ENCODE results near the gene GPR55. TPM values are rescaled to one million over a fixed set of nuclear protein-coding genes. Genes with fewer than 3 reads are reported as not detected.

The GPR55 gene
- total and polyA plus RNA-seq, 12 donors = 0.07 to 0.24 (median 0.14) TPM; not detected in 7

GRCh38 chr2:230904856-230905447 is 20.1 kb downstream of the GPR55 start:
- Histone ChIP-seq H3K4me1 (replicated peaks in 1 of 2) (no peaks in the 10 kb centered on the region), H3K27me3 (no peaks in the 10 kb centered on the region), H3K9me3 (replicated peaks in 1 of 3) (no peaks in the 10 kb centered on the region), H3K27ac (no peak overlapping the region), H3K4me3 (no peak overlapping the region), H3K36me3 (replicated peaks in 1 of 2) (no peaks in the 10 kb centered on the region)
- TF ChIP-seq POLR2A (IDR thresholded peaks at IDR 0.05) (no peak), CTCF (IDR thresholded peaks at IDR 0.05) (no peak)
- intact Hi-C loops (cut with DNase I) = loop anchor here (5.0 to 10.0 kb wide), 2 partner anchors 80 to 82 kb away; no protein-coding TSS in a partner anchor
- DNase-seq = peak in 1 of 7 donors; percentile 24
- 81 to 91% (median 87%) methylated on average over 6 to 15 of the region's 15 CpGs for WGBS, 4 donors

GRCh38 chr2:230903231-230904150 is 21.6 kb downstream of the GPR55 start:
- TF ChIP-seq POLR2A (IDR thresholded peaks at IDR 0.05) (no peak), CTCF (IDR thresholded peaks at IDR 0.05) (no peak)
- Histone ChIP-seq H3K9me3 (replicated peaks in 1 of 3) (no peaks in the 10 kb centered on the region), H3K4me1 (replicated peaks in 1 of 2) (no peaks in the 10 kb centered on the region), H3K27ac (no peak overlapping the region), H3K27me3 (no peaks in the 10 kb centered on the region), H3K4me3 (no peak overlapping the region), H3K36me3 (replicated peaks in 1 of 2) (no peaks in the 10 kb centered on the region)
- WGBS, 4 donors = 80 to 89% (median 84%) methylated on average over 19 of the region's 19 CpGs
- peak in 2 of 7 donors; percentile 7 to 20 for DNase-seq
- intact Hi-C loops (cut with DNase I) = loop anchor here (5.0 to 10.0 kb wide), 2 partner anchors 81 to 84 kb away; no protein-coding TSS in a partner anchor

GRCh38 chr2:230902180-230902899 is 22.7 kb downstream of the GPR55 start:
- H3K4me3 ChIP-seq = no peak overlapping the region
- peak; percentile 15 to 54 (median 40) for DNase-seq
- H3K27ac ChIP-seq = no peak overlapping the region
- H3K4me1 ChIP-seq (replicated peaks in 1 of 2) = no peaks in the 10 kb centered on the region
- H3K36me3 ChIP-seq (replicated peaks in 1 of 2) = no peaks in the 10 kb centered on the region
- H3K27me3 ChIP-seq = no peaks in the 10 kb centered on the region
- TF ChIP-seq POLR2A (IDR thresholded peaks at IDR 0.05) = no peak
- TF ChIP-seq CTCF (IDR thresholded peaks at IDR 0.05) = peak; percentile 26 to 58 (median 52)
- WGBS, 4 donors = 37 to 60% (median 51%) methylated on average over 7 to 8 of the region's 8 CpGs
- intact Hi-C loops (cut with DNase I) = loop anchor here (5.0 to 10.0 kb wide), 2 partner anchors 82 to 85 kb away; no protein-coding TSS in a partner anchor
- H3K9me3 ChIP-seq (replicated peaks in 1 of 3) = no peaks in the 10 kb centered on the region

- Histone ChIP-seq H3K4me3 (no peak overlapping the region), H3K36me3 (replicated peaks in 1 of 2) (no peaks in the 10 kb centered on the region), H3K9me3 (replicated peaks in 1 of 3) (no peaks in the 10 kb centered on the region), H3K27me3 (no peaks in the 10 kb centered on the region), H3K27ac (no peak overlapping the region), H3K4me1 (replicated peaks in 1 of 2) (no peaks in the 10 kb centered on the region)
- DNase-seq = peak in 1 of 7 donors; percentile 13
- intact Hi-C loops (cut with DNase I) = loop anchor here (5.0 to 10.0 kb wide), 2 partner anchors 84 to 86 kb away; no protein-coding TSS in a partner anchor
- TF ChIP-seq POLR2A (IDR thresholded peaks at IDR 0.05) = no peak
- no peak for TF ChIP-seq CTCF (IDR thresholded peaks at IDR 0.05)
- 64 to 82% (median 73%) methylated on average over 5 of the region's 5 CpGs for WGBS, 4 donors
These were observed 24.0 kb downstream of the GPR55 start for GRCh38 chr2:230901006-230901405.
